Suprapubic skin (tissue), 4 donors: ENCODE data around the gene GSG1L. TPM values are rescaled to one million over a fixed set of nuclear protein-coding genes. Genes with fewer than 3 reads are reported as not detected.

ENCODE experiments used
- DNase-seq, 2 donors: peaks; one replicate each; pipeline ENCODE4 v3.0.0-alpha.2; 2019; ENCODE audit warnings: low spot score in 2 of 2
- H3K27ac ChIP-seq: fragments of 200-600 bp; sonication (generic); one replicate; pipeline ENCODE4 v1.5.1; 2019
- H3K27me3 ChIP-seq: fragments of 200-600 bp; sonication (generic); one replicate; pipeline ENCODE4 v1.5.1; 2019
- H3K36me3 ChIP-seq: fragments of 200-600 bp; sonication (generic); one replicate; pipeline ENCODE4 v1.5.1; 2019
- H3K4me1 ChIP-seq: fragments of 200-600 bp; sonication (generic); one replicate; pipeline ENCODE4 v1.5.1; 2019
- H3K4me3 ChIP-seq: fragments of 200-600 bp; sonication (generic); one replicate; pipeline ENCODE4 v1.5.1; 2019; ENCODE audit warnings: mild to moderate bottlenecking
- H3K9me3 ChIP-seq: fragments of 200-600 bp; sonication (generic); one replicate; pipeline ENCODE4 v1.5.1; 2019
- EP300 ChIP-seq: sonication (generic); formaldehyde crosslinking; IDR thresholded peaks from one replicate; pipeline ENCODE4 v1.6.1; 2017; ENCODE audit warnings: antibody characterized with exemption
- POLR2A ChIP-seq, 2 donors: fragments of 450-650 bp; IDR thresholded peaks; one replicate each; pipeline ENCODE4 v1.6.1; 2017; ENCODE audit warnings: antibody characterized with exemption in 2 of 2, mild to moderate bottlenecking in 2 of 2, moderate library complexity in 2 of 2
- POLR2AphosphoS5 ChIP-seq, 3 donors: sonication (generic); formaldehyde crosslinking; IDR thresholded peaks; one replicate each; pipeline ENCODE4 v1.6.1; 2017; ENCODE audit warnings: antibody characterized with exemption in 3 of 3
- WGBS: methylation state at CpG from one replicate; pipeline ENCODE4 v1.1.5; 2018; 5-methylcytosine and 5-hydroxymethylcytosine counted together
- total RNA-seq, 4 donors: library from RNA; depleted of rRNA; stranded (reverse); fragments of >200 nt; gene quantifications; one replicate each; pipeline ENCODE4 v1.1.0, GENCODE V29; 2016
- TF ChIP-seq, protein P1 (sequence below), 2 donors: fragments of 200-600 bp in 1 of 2; fragments of 450-650 bp in 1 of 2; sonication (generic) in 1 of 2; IDR thresholded peaks; one replicate each; pipeline ENCODE4 v1.5.1; 2016 to 2019; ENCODE audit warnings: antibody characterized with exemption in 2 of 2, mild to moderate bottlenecking in 1 of 2, moderate library complexity in 1 of 2

Gene GSG1L
- total RNA-seq, 4 donors from 2014 or later = 0.64 to 1.7 TPM; not detected in 2

- 82% methylated on average over 7 of the region's 8 CpGs for WGBS
- H3K9me3 ChIP-seq = no peaks in the 10 kb centered on the region
- H3K4me1 ChIP-seq = no peaks in the 10 kb centered on the region
- peaks cover 18% of the 10 kb centered on the region for H3K27me3 ChIP-seq
- H3K36me3 ChIP-seq = no peaks in the 10 kb centered on the region
- H3K27ac ChIP-seq = no peak overlapping the region
- H3K4me3 ChIP-seq = no peak overlapping the region
- DNase-seq = peak; percentile 27 to 62
- TF ChIP-seq POLR2A (IDR thresholded peaks at IDR 0.05) = no peak
- no peak for TF ChIP-seq EP300
- no peak for TF ChIP-seq POLR2AphosphoS5 (IDR thresholded peaks at IDR 0.05)
- TF ChIP-seq, protein P1, sequence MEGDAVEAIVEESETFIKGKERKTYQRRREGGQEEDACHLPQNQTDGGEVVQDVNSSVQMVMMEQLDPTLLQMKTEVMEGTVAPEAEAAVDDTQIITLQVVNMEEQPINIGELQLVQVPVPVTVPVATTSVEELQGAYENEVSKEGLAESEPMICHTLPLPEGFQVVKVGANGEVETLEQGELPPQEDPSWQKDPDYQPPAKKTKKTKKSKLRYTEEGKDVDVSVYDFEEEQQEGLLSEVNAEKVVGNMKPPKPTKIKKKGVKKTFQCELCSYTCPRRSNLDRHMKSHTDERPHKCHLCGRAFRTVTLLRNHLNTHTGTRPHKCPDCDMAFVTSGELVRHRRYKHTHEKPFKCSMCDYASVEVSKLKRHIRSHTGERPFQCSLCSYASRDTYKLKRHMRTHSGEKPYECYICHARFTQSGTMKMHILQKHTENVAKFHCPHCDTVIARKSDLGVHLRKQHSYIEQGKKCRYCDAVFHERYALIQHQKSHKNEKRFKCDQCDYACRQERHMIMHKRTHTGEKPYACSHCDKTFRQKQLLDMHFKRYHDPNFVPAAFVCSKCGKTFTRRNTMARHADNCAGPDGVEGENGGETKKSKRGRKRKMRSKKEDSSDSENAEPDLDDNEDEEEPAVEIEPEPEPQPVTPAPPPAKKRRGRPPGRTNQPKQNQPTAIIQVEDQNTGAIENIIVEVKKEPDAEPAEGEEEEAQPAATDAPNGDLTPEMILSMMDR (IDR thresholded peaks at IDR 0.05) = no peak
Observed at GRCh38 chr16:27844826-27845225, 218.7 kb downstream of the GSG1L start.

- no peak for TF ChIP-seq POLR2A (IDR thresholded peaks at IDR 0.05)
- TF ChIP-seq POLR2AphosphoS5 (IDR thresholded peaks at IDR 0.05) = no peak
- TF ChIP-seq EP300 = no peak
- TF ChIP-seq, protein P1 (IDR thresholded peaks at IDR 0.05) = no peak
- H3K4me1 ChIP-seq = no peaks in the 10 kb centered on the region
- no peaks in the 10 kb centered on the region for H3K9me3 ChIP-seq
- 50% methylated on average over 1 of the region's 1 CpG for WGBS
- H3K27ac ChIP-seq = no peak overlapping the region
- no peak overlapping the region for H3K4me3 ChIP-seq
- DNase-seq = peak in 1 of 2 donors; percentile 12
- peaks cover 18% of the 10 kb centered on the region for H3K27me3 ChIP-seq
- no peaks in the 10 kb centered on the region for H3K36me3 ChIP-seq
Observed at GRCh38 chr16:27843800-27844199, 219.7 kb downstream of the GSG1L start.

DNA sequence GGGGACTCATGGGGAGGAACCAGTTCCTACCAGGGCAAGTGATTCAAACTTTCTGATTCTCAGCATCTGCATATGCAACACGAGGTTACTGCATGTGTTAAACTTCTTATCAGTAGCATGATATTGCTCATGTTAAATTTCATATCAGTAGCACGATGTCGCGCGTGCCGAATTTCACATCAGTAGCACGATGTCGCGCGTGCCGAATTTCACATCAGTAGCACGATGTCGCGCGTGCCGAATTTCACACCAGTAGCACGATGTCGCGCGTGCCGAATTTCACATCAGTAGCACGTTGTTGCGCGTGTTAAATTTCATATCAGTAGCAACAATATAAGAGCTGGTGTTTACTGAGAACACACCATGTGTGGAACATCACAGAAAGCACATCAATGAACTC lies 221.6 kb downstream of the GSG1L start:
- peak; percentile 8 to 47 for DNase-seq
- no peak overlapping the region for H3K27ac ChIP-seq
- 88% methylated on average over 24 of the region's 24 CpGs for WGBS
- H3K9me3 ChIP-seq = no peaks in the 10 kb centered on the region
- H3K4me1 ChIP-seq = no peaks in the 10 kb centered on the region
- no peak for TF ChIP-seq POLR2AphosphoS5 (IDR thresholded peaks at IDR 0.05)
- no peak for TF ChIP-seq EP300
- TF ChIP-seq, protein P1 (IDR thresholded peaks at IDR 0.05) = no peak
- TF ChIP-seq POLR2A (IDR thresholded peaks at IDR 0.05) = no peak
- H3K36me3 ChIP-seq = no peaks in the 10 kb centered on the region
- H3K4me3 ChIP-seq = no peak overlapping the region
- H3K27me3 ChIP-seq = peaks cover 18% of the 10 kb centered on the region

DNA sequence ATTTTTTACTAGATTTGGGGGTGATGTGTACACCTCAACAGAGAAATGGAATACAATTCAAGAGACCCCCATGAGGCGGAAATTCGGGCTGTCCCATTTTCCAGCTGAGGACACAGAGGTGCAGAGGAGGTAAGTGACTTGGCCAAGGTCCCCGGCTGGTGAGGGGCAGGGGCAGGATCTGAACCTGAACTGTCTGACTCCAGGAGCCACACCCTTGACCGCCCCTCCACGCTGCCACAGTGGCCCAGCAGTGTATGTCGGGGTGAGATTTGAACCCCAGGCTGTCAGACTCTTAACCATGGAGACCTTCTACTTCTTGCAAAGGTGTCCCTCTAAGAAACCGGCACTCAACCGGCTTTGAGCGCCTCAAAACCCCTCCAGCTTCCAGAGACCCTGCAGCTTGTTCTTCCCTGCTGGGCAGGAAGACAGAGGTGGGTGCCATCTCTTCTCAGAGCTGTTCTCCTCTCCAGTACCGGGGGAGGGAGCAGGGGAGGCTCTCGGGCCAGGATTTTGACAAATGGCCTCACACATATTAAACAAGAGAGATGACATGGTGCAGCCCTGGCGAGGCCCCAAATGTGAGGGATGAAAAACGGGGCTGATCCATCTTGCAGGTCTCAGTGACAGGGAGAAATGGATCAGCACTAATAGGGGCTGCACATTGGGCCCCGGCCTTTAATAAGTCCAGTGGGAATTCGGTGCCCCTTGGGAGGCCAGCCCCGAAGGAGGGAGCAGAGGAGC lies 222.3 kb downstream of the GSG1L start:
- TF ChIP-seq, protein P1 (IDR thresholded peaks at IDR 0.05) = no peak
- TF ChIP-seq POLR2AphosphoS5 (IDR thresholded peaks at IDR 0.05) = no peak
- TF ChIP-seq EP300 = no peak
- no peak for TF ChIP-seq POLR2A (IDR thresholded peaks at IDR 0.05)
- no peaks in the 10 kb centered on the region for H3K4me1 ChIP-seq
- H3K9me3 ChIP-seq = no peaks in the 10 kb centered on the region
- WGBS = 73% methylated on average over 15 of the region's 16 CpGs
- H3K36me3 ChIP-seq = no peaks in the 10 kb centered on the region
- peak; percentile 33 to 62 for DNase-seq
- H3K4me3 ChIP-seq = no peak overlapping the region
- no peak overlapping the region for H3K27ac ChIP-seq
- peaks cover 18% of the 10 kb centered on the region for H3K27me3 ChIP-seq

GRCh38 chr16:27840311-27841060 lies 223.0 kb downstream of the GSG1L start:
- TF ChIP-seq EP300 (no peak), POLR2A (IDR thresholded peaks at IDR 0.05) (no peak), POLR2AphosphoS5 (IDR thresholded peaks at IDR 0.05) (no peak)
- TF ChIP-seq, protein P1 (IDR thresholded peaks at IDR 0.05) = no peak
- Histone ChIP-seq H3K27me3 (peaks cover 18% of the 10 kb centered on the region), H3K4me1 (no peaks in the 10 kb centered on the region), H3K9me3 (no peaks in the 10 kb centered on the region), H3K27ac (no peak overlapping the region), H3K4me3 (no peak overlapping the region), H3K36me3 (no peaks in the 10 kb centered on the region)
- WGBS = 66% methylated on average over 6 of the region's 18 CpGs
- peak; percentile 31 to 69 for DNase-seq
